HCT116 (cell line): ENCODE data around the gene ACSL3. TPM values are rescaled to one million over a fixed set of nuclear protein-coding genes. Genes with fewer than 3 reads are reported as not detected.

ENCODE experiments used
- ATAC-seq: fragments of 200-7000 bp; cut with Tn5 transposase; 2 replicates; pipeline ENCODE4 v1.9.1; 2020; ENCODE audit warnings: mild to moderate bottlenecking, moderate library complexity
- BruUV-seq: library from RNA; stranded (reverse); fragments of 400-500 nt; replicated peaks from 2 replicates; lab custom pipeline; 2021; lab: Mats Ljungman, UMichigan
- CTCF ChIA-PET: fragments of 300-600 bp; sonication (Branson Sonifier 250); formaldehyde crosslinking; loops from one replicate; lab custom pipeline; 2021; ENCODE audit warnings: antibody characterized with exemption; lab: Charles Lee
- POLR2A ChIA-PET: fragments of 300-600, 350-600 bp; sonication (Branson Sonifier 250); formaldehyde crosslinking; loops from one replicate; lab custom pipeline; 2021; ENCODE audit warnings: antibody characterized with exemption; lab: Charles Lee
- RAD21 ChIA-PET, 2 experiments: fragments of 300-600 bp; sonication (Branson Sonifier 250); formaldehyde crosslinking; loops; one replicate each; lab custom pipeline; 2023; ENCODE audit warnings: low total read pairs in 2 of 2; ENCODE audit not compliant: uncharacterized antibody in 2 of 2, unreplicated experiment in 2 of 2, low non-redundant PET in 1 of 2; lab: Charles Lee
- DNase-seq: peaks from one replicate; pipeline ENCODE4 v3.0.0-alpha.2; 2010; ENCODE audit warnings: low read depth, low spot score
- H2AFZ ChIP-seq: fragments of 200-600 bp; shearing (Covaris generic), sonication (generic); 2 replicates; pipeline ENCODE4 v1.6.1; 2017; ENCODE audit warnings: low read depth, mixed run types, mixed read lengths, antibody characterized with exemption, low read length; ENCODE audit not compliant: poor library complexity, severe bottlenecking
- H3K27ac ChIP-seq: 2 replicates; pipeline ENCODE4 v1.5.1; 2012; ENCODE audit warnings: low read depth, low read length
- H3K27me3 ChIP-seq: fragments of 200-600 bp; sonication (generic); 2 replicates; pipeline ENCODE4 v1.6.1; 2016; ENCODE audit warnings: mixed run types, low read length, mixed read lengths; ENCODE audit not compliant: insufficient read depth
- H3K36me3 ChIP-seq, 2 experiments: fragments of 200-500 bp in 1 of 2; fragments of 200-600 bp in 1 of 2; sonication (Bioruptor generic) in 1 of 2; sonication (generic) in 1 of 2; 2 replicates each; pipeline versions ENCODE4 v1.5.1 to v1.6.1; 2014 to 2016; ENCODE audit warnings: low read length in 2 of 2, inconsistent platforms in 1 of 2, mixed read lengths in 1 of 2, mixed run types in 1 of 2; ENCODE audit not compliant: insufficient read depth in 2 of 2, control insufficient read depth in 1 of 2
- H3K4me1 ChIP-seq, 2 experiments: fragments of 200-600 bp in 1 of 2; sonication (generic) in 1 of 2; 2 replicates each; pipeline versions ENCODE4 v1.5.1 to v1.6.1; 2012 to 2017; ENCODE audit warnings: low read length in 2 of 2, inconsistent platforms in 1 of 2, mild to moderate bottlenecking in 1 of 2, mixed read lengths in 1 of 2, mixed run types in 1 of 2, moderate library complexity in 1 of 2; ENCODE audit not compliant: insufficient read depth in 2 of 2, control insufficient read depth in 1 of 2
- H3K4me2 ChIP-seq: fragments of 200-600 bp; sonication (generic); 2 replicates; pipeline ENCODE4 v1.6.1; 2017; ENCODE audit warnings: mixed run types, low read length, mixed read lengths
- H3K4me3 ChIP-seq, 2 experiments: fragments of 200-600 bp in 1 of 2; sonication (generic) in 1 of 2; replicated peaks in 1 of 2; 2 replicates each; pipeline ENCODE4 v1.5.1; 2011 to 2016; ENCODE audit warnings: low read length in 2 of 2, control low read depth in 1 of 2, low read depth in 1 of 2, mild to moderate bottlenecking in 1 of 2, mixed read lengths in 1 of 2, mixed run types in 1 of 2
- H3K79me2 ChIP-seq: fragments of 200-600 bp; sonication (generic); 2 replicates; pipeline ENCODE4 v1.6.1; 2017; ENCODE audit warnings: mild to moderate bottlenecking, mixed run types, low read length, moderate library complexity, mixed read lengths; ENCODE audit not compliant: insufficient read depth
- H3K9ac ChIP-seq: fragments of 200-600 bp; sonication (generic); 2 replicates; pipeline ENCODE4 v1.6.1; 2016; ENCODE audit warnings: low read length, mixed read lengths
- H3K9me2 ChIP-seq: fragments of 200-600 bp; sonication (generic), shearing (Covaris generic); 2 replicates; pipeline ENCODE4 v1.6.1; 2017; ENCODE audit warnings: mixed run types, mild to moderate bottlenecking, moderate library complexity; ENCODE audit not compliant: insufficient read depth
- H3K9me3 ChIP-seq, 2 experiments: fragments of 200-500 bp in 1 of 2; fragments of 200-600 bp in 1 of 2; sonication (Bioruptor generic) in 1 of 2; sonication (generic) in 1 of 2; 2 replicates each; pipeline ENCODE4 v1.6.1; 2014 to 2017; ENCODE audit warnings: low read length in 2 of 2, mixed read lengths in 2 of 2, inconsistent platforms in 1 of 2, low read depth in 1 of 2, mild to moderate bottlenecking in 1 of 2, mixed run types in 1 of 2, moderate library complexity in 1 of 2; ENCODE audit not compliant: control insufficient read depth in 1 of 2, insufficient read depth in 1 of 2
- H4K20me1 ChIP-seq: fragments of 200-600 bp; sonication (generic), shearing (Covaris generic); 2 replicates; pipeline ENCODE4 v1.6.1; 2017; ENCODE audit warnings: mixed run types, mild to moderate bottlenecking, moderate library complexity; ENCODE audit not compliant: insufficient read depth
- CTCF ChIP-seq, 3 experiments: fragments of 200-600 bp in 1 of 3; sonication (generic) in 1 of 3; IDR thresholded peaks in 2 of 3; conservative IDR thresholded peaks in 1 of 3; 2 replicates each; pipeline ENCODE4 v1.5.1; 2012 to 2017; ENCODE audit warnings: low read depth in 2 of 3, low read length in 2 of 3, antibody characterized with exemption in 1 of 3, borderline replicate concordance in 1 of 3, control low read depth in 1 of 3, mild to moderate bottlenecking in 1 of 3, mixed read lengths in 1 of 3, mixed run types in 1 of 3, moderate library complexity in 1 of 3; ENCODE audit not compliant: insufficient read depth in 1 of 3
- EZH2phosphoT487 ChIP-seq: fragments of 200-600 bp; IDR thresholded peaks from 2 replicates; pipeline ENCODE4 v1.6.1; 2018; ENCODE audit warnings: antibody characterized with exemption, borderline replicate concordance
- FOSL1 ChIP-seq: IDR thresholded peaks from 2 replicates; pipeline ENCODE4 v1.6.1; 2012; ENCODE audit warnings: low read depth
- JUND ChIP-seq: IDR thresholded peaks from 2 replicates; pipeline ENCODE4 v1.6.1; 2012
- MAX ChIP-seq: IDR thresholded peaks from 2 replicates; pipeline ENCODE4 v1.6.1; 2012
- POLR2A ChIP-seq: IDR thresholded peaks from 2 replicates; pipeline ENCODE4 v1.7.0; 2011; ENCODE audit warnings: borderline replicate concordance; ENCODE audit not compliant: insufficient read depth, insufficient read length; ENCODE audit errors: extremely low read depth
- POLR2AphosphoS5 ChIP-seq: IDR thresholded peaks from 2 replicates; pipeline ENCODE4 v1.6.1; 2011; ENCODE audit warnings: mild to moderate bottlenecking, low read depth, low read length, moderate library complexity
- RAD21 ChIP-seq: IDR thresholded peaks from 2 replicates; pipeline ENCODE4 v1.6.1; 2012; ENCODE audit warnings: low read depth, mild to moderate bottlenecking
- SP1 ChIP-seq: IDR thresholded peaks from 2 replicates; pipeline ENCODE4 v1.6.1; 2012; ENCODE audit warnings: low read depth
- YY1 ChIP-seq: IDR thresholded peaks from 2 replicates; pipeline ENCODE4 v1.6.1; 2011; ENCODE audit warnings: low read length, low read depth, moderate library complexity, mild to moderate bottlenecking; ENCODE audit not compliant: insufficient replicate concordance; ENCODE audit errors: extremely low read depth
- ZFX ChIP-seq: fragments of 450-650 bp; IDR thresholded peaks from 2 replicates; pipeline ENCODE4 v1.6.1; 2017
- intact Hi-C: fragments of 100-400 bp; cut with micrococcal nuclease; formaldehyde crosslinking; loops from 2 replicates; pipeline ENCODE4 v1.10.0; 2022
- total RNA-seq: library from RNA; stranded (reverse); gene quantifications from one replicate; pipeline ENCODE4 v1.2.1, GENCODE V29; 2021; ENCODE audit not compliant: unreplicated experiment
- TF ChIP-seq, protein P1 (sequence below): IDR thresholded peaks from 2 replicates; pipeline ENCODE4 v1.6.1; 2011; ENCODE audit warnings: mild to moderate bottlenecking, low read length, moderate library complexity; ENCODE audit not compliant: insufficient replicate concordance; ENCODE audit errors: extremely low read depth

Gene ACSL3
- total RNA-seq, 1 experiment from 2014 or later, result 142 TPM

DNA sequence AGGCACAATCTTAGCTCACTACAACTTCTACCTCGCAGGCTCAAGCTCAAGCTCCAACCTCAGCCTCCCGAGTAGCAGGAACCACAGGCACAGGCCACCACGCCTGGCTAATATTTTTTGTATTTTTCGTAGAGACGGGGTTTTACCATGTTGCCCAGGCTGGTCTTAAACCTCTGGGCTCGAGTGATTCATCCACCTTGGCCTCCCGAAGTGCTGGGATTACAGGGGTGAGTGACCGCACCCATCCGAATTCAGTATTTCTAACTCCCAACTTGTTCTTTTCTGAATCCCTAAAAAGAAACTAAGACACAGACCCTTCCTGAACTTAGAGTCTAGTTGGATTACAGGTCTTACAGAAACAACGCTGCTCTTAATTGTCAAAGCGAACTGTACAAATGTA is 32.3 kb upstream of the ACSL3 start:
- Histone ChIP-seq H3K4me2 (no peak overlapping the region), H2AFZ (no peak overlapping the region), H3K9ac (no peak overlapping the region), H3K9me3 (no peaks in the 10 kb centered on the region), H3K9me2 (no peaks in the 10 kb centered on the region), H3K36me3 (no peaks in the 10 kb centered on the region), H3K27ac (no peak overlapping the region), H4K20me1 (no peaks in the 10 kb centered on the region)
- intact Hi-C loops, result no loop called here
- BruUV-seq, result no TSS peak
- RAD21 ChIA-PET, result no interaction called here
- TF ChIP-seq POLR2AphosphoS5, result no peak
- TF ChIP-seq MAX, result no peak
- TF ChIP-seq FOSL1, result no peak
- no peak for TF ChIP-seq ZFX
- TF ChIP-seq JUND, result no peak
- TF ChIP-seq SP1, result no peak
- no peak for TF ChIP-seq CTCF (IDR thresholded peaks at IDR 0.05 in 2 of 3, conservative IDR thresholded peaks at IDR 0.05 in 1 of 3; ENCODE audit: borderline replicate concordance in 1 of 3, insufficient read depth in 1 of 3, low read depth in 2 of 3, low read length in 2 of 3)
- no peak for TF ChIP-seq YY1
- no peak for TF ChIP-seq EZH2phosphoT487
- TF ChIP-seq, protein P1, sequence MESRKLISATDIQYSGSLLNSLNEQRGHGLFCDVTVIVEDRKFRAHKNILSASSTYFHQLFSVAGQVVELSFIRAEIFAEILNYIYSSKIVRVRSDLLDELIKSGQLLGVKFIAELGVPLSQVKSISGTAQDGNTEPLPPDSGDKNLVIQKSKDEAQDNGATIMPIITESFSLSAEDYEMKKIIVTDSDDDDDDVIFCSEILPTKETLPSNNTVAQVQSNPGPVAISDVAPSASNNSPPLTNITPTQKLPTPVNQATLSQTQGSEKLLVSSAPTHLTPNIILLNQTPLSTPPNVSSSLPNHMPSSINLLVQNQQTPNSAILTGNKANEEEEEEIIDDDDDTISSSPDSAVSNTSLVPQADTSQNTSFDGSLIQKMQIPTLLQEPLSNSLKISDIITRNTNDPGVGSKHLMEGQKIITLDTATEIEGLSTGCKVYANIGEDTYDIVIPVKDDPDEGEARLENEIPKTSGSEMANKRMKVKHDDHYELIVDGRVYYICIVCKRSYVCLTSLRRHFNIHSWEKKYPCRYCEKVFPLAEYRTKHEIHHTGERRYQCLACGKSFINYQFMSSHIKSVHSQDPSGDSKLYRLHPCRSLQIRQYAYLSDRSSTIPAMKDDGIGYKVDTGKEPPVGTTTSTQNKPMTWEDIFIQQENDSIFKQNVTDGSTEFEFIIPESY, result no peak
- no peak for TF ChIP-seq RAD21
- TF ChIP-seq POLR2A, result no peak
- TF ChIP-seq, all 23 proteins: peak for 0
- ATAC-seq (no peak), DNase-seq (no peak)
- H3K4me1 ChIP-seq, result no peaks in the 10 kb centered on the region
- H3K4me3 ChIP-seq, result no peak overlapping the region
- H3K27me3 ChIP-seq, result no peaks in the 10 kb centered on the region
- POLR2A ChIA-PET, result no interaction called here
- CTCF ChIA-PET, result no interaction called here
- H3K79me2 ChIP-seq, result no peaks in the 10 kb centered on the region
